Neuronal stem cell (in vitro differentiated cells): ENCODE results near the gene PLEKHJ1.

Experiments
- DNase-seq: peaks from one replicate; pipeline ENCODE4 v3.0.0-alpha.2; 2013; ENCODE audit warnings: low spot score
- H2AFZ ChIP-seq: one replicate; pipeline ENCODE4 v1.6.1; 2013; ENCODE audit warnings: mild to moderate bottlenecking, low read length, inconsistent platforms
- H2AK5ac ChIP-seq: 2 replicates; pipeline ENCODE4 v1.6.1; 2013; ENCODE audit warnings: low read depth, mild to moderate bottlenecking, inconsistent platforms, low read length, moderate library complexity, mixed read lengths
- H2BK120ac ChIP-seq: 2 replicates; pipeline ENCODE4 v1.6.1; 2013; ENCODE audit warnings: low read depth, mild to moderate bottlenecking, inconsistent platforms, low read length, moderate library complexity, mixed read lengths
- H2BK12ac ChIP-seq: one replicate; pipeline ENCODE4 v1.6.1; 2013; ENCODE audit warnings: low read length, inconsistent platforms
- H2BK15ac ChIP-seq: 2 replicates; pipeline ENCODE4 v1.6.1; 2013; ENCODE audit warnings: mild to moderate bottlenecking, low read length, inconsistent platforms, mixed read lengths
- H2BK5ac ChIP-seq: one replicate; pipeline ENCODE4 v1.6.1; 2013; ENCODE audit warnings: inconsistent platforms, mild to moderate bottlenecking, low read length, moderate library complexity
- H3K14ac ChIP-seq: one replicate; pipeline ENCODE4 v1.6.1; 2013; ENCODE audit warnings: low read length, inconsistent platforms
- H3K18ac ChIP-seq: 2 replicates; pipeline ENCODE4 v1.6.1; 2013; ENCODE audit warnings: low read length, inconsistent platforms
- H3K23ac ChIP-seq: 2 replicates; pipeline ENCODE4 v1.6.1; 2013; ENCODE audit warnings: low read depth, mild to moderate bottlenecking, mixed read lengths, low read length, inconsistent platforms; ENCODE audit not compliant: poor library complexity
- H3K27ac ChIP-seq: replicated peaks from 3 replicates; pipeline ENCODE4 v1.5.1; 2013; ENCODE audit warnings: low read length, inconsistent platforms
- H3K27me3 ChIP-seq, 3 experiments: 2 replicates each; pipeline ENCODE4 v1.6.1; 2013; ENCODE audit warnings: low read length in 3 of 3, mild to moderate bottlenecking in 2 of 3, inconsistent platforms in 1 of 3, low read depth in 1 of 3, mixed read lengths in 1 of 3, moderate library complexity in 1 of 3; ENCODE audit not compliant: control insufficient read depth in 3 of 3, insufficient read depth in 3 of 3
- H3K36me3 ChIP-seq, 2 donors: replicated peaks in 1 of 2; 2 replicates each; pipeline ENCODE4 v1.6.1; 2013; ENCODE audit warnings: low read length in 2 of 2; ENCODE audit not compliant: control insufficient read depth in 2 of 2, insufficient read depth in 2 of 2
- H3K4ac ChIP-seq: 2 replicates; pipeline ENCODE4 v1.6.1; 2013; ENCODE audit warnings: inconsistent platforms, mild to moderate bottlenecking, low read length, moderate library complexity
- H3K4me1 ChIP-seq, 2 donors: 1 replicate in 1 of 2; 2 replicates in 1 of 2; pipeline ENCODE4 v1.6.1; 2013; ENCODE audit warnings: low read length in 2 of 2, low read depth in 1 of 2; ENCODE audit not compliant: control insufficient read depth in 2 of 2, insufficient read depth in 1 of 2
- H3K4me2 ChIP-seq: one replicate; pipeline ENCODE4 v1.6.1; 2013; ENCODE audit warnings: mild to moderate bottlenecking, low read length, inconsistent platforms; ENCODE audit not compliant: insufficient read depth, poor library complexity, severe bottlenecking
- H3K4me3 ChIP-seq, 2 donors: 2 replicates each; pipeline ENCODE4 v1.5.1; 2013; ENCODE audit warnings: low read length in 2 of 2, mild to moderate bottlenecking in 2 of 2, inconsistent platforms in 1 of 2, moderate library complexity in 1 of 2
- H3K79me1 ChIP-seq: one replicate; pipeline ENCODE4 v1.6.1; 2013; ENCODE audit warnings: low read depth, mild to moderate bottlenecking, inconsistent platforms, low read length, moderate library complexity
- H3K9ac ChIP-seq: one replicate; pipeline ENCODE4 v1.6.1; 2013; ENCODE audit warnings: mild to moderate bottlenecking, low read depth, low read length, inconsistent platforms; ENCODE audit not compliant: poor library complexity
- H3K9me3 ChIP-seq, 2 donors: replicated peaks in 1 of 2; 2 replicates each; pipeline versions ENCODE3 to v1.6.1; 2013; ENCODE audit warnings: low read length in 2 of 2, mild to moderate bottlenecking in 2 of 2, inconsistent platforms in 1 of 2, low read depth in 1 of 2, mixed read lengths in 1 of 2, moderate library complexity in 1 of 2; ENCODE audit not compliant: control insufficient read depth in 2 of 2, insufficient read depth in 1 of 2
- H4K8ac ChIP-seq: one replicate; pipeline ENCODE4 v1.6.1; 2013; ENCODE audit warnings: low read depth, mild to moderate bottlenecking, inconsistent platforms, low read length, moderate library complexity
- H4K91ac ChIP-seq: one replicate; pipeline ENCODE4 v1.6.1; 2013; ENCODE audit warnings: low read length, low read depth, mild to moderate bottlenecking, inconsistent platforms; ENCODE audit not compliant: poor library complexity
- WGBS, 2 donors: extraction: QIAGEN DNeasy Blood & Tissue Kit; methylation state at CpG; one replicate each; pipeline ENCODE4 v1.1.7; 2013; ENCODE audit warnings: missing lambda C conversion rate in 2 of 2, mixed read lengths in 1 of 2; ENCODE audit not compliant: insufficient read length in 2 of 2, insufficient replicate concordance in 1 of 2; ENCODE audit errors: extremely low coverage in 2 of 2; 5-methylcytosine and 5-hydroxymethylcytosine counted together

PLEKHJ1 gene

GRCh38 chr19:2244125-2244411 lies 7.9 kb upstream of the PLEKHJ1 start:
- H4K8ac ChIP-seq: no peak overlapping the region
- DNase-seq: no peak
- H3K27ac ChIP-seq: no peak overlapping the region
- no peak overlapping the region for H3K4me2 ChIP-seq
- H3K4me1 ChIP-seq: peaks cover 12 to 16% of the 10 kb centered on the region in 2 donors
- no peak overlapping the region for H2BK12ac ChIP-seq
- no peak overlapping the region for H3K4me3 ChIP-seq
- H3K79me1 ChIP-seq: peaks cover 39% of the 10 kb centered on the region
- no peak overlapping the region for H4K91ac ChIP-seq
- no peak overlapping the region for H2BK15ac ChIP-seq
- H3K36me3 ChIP-seq: peaks cover 44 to 88% of the 10 kb centered on the region in 2 donors
- no CpG with 5 or more reads among the region's 12 CpGs for WGBS, 2 donors
- no peak overlapping the region for H2AK5ac ChIP-seq
- no peak overlapping the region for H3K18ac ChIP-seq
- H2BK120ac ChIP-seq: no peak overlapping the region
- peak overlapping the region; percentile 21 for H3K14ac ChIP-seq
- H2AFZ ChIP-seq: no peak overlapping the region
- no peaks in the 10 kb centered on the region for H3K9me3 ChIP-seq
- H3K4ac ChIP-seq: no peak overlapping the region
- H3K23ac ChIP-seq: peak overlapping the region; percentile 85
- no peak overlapping the region for H3K9ac ChIP-seq
- H3K27me3 ChIP-seq: no peaks in the 10 kb centered on the region
- H2BK5ac ChIP-seq: no peak overlapping the region

DNA sequence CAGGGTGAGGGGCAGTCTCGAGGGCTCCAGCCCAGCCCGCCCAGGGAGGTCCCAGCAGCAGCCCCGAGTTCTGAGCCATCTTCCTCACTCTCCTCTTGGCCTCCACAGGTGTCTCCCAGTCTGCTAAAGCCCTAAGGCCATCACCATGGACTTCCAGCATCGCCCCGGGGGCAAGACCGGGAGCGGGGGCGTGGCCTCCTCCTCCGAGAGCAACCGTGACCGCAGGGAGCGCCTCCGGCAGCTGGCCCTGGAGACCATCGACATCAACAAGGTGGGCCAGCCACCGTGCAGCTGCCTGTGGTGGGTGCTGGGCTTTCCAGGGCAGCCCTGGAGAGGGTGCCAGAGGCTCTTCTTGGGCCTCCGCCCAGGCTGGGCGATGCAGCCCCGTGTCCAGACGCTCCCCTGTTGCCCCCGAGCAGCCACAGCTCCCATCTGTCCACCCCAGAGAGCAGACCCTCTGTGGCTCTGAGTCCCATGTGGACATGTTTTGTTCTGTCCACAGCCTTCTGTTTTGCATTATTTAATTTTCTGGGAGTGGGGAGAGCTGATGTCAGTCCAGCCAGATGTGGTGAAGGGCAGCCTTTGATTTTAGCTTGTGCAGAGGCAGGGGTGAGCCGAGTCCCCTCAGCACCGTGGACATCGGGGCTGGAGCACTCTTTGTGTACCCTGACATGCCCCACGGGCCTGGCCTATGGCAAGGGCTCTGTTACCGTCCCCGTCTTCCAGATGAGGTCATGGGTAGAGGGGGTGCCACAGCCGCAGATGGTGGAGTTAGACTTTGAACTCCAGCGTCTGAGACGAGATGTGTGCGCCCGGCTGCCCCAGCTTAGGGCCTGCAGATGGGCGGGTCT lies 7.4 kb upstream of the PLEKHJ1 start:
- Histone ChIP-seq H3K9me3 (no peaks in the 10 kb centered on the region), H3K18ac (no peak overlapping the region), H2BK12ac (no peak overlapping the region), H2BK15ac (no peak overlapping the region), H4K8ac (no peak overlapping the region), H4K91ac (no peak overlapping the region), H3K79me1 (peaks cover 39% of the 10 kb centered on the region), H3K4ac (no peak overlapping the region), H3K14ac (peak overlapping the region; percentile 21), H2BK120ac (no peak overlapping the region), H3K36me3 (peaks cover 44 to 87% of the 10 kb centered on the region in 2 donors), H2AK5ac (no peak overlapping the region), H3K4me3 (no peak overlapping the region), H3K27ac (no peak overlapping the region), H3K4me1 (peaks cover 14 to 19% of the 10 kb centered on the region in 2 donors), H2AFZ (no peak overlapping the region), H3K4me2 (no peak overlapping the region), H3K27me3 (no peaks in the 10 kb centered on the region), H3K9ac (no peak overlapping the region), H2BK5ac (no peak overlapping the region), H3K23ac (peak overlapping the region; percentile 85)
- DNase-seq: no peak
- no CpG with 5 or more reads among the region's 32 CpGs for WGBS, 2 donors

DNA sequence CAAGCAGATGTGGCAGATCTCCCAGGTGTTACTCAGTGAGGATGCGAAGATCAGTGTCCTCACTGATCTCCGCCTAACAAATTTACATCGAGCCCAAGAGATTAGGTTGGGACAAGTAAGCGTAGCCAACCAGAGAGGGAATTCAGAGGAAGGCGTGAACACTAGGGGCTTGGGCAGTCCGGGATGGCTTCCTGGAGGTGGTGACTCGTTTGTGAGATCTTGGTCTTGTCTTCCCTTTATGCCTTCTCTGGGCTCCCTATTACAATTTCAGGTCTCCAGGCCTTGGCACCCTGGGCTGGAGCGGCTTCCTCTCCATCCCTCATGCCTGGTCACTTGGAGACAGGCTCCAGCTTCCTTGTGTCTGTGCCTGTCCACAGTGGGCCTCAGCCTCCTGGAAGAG lies 6.7 kb upstream of the PLEKHJ1 start:
- no peaks in the 10 kb centered on the region for H3K27me3 ChIP-seq
- H2BK15ac ChIP-seq: no peak overlapping the region
- no peak overlapping the region for H3K9ac ChIP-seq
- no peak overlapping the region for H3K4me2 ChIP-seq
- no CpG with 5 or more reads among the region's 8 CpGs for WGBS, 2 donors
- no peak overlapping the region for H2BK5ac ChIP-seq
- peaks cover 45 to 91% of the 10 kb centered on the region in 2 donors for H3K36me3 ChIP-seq
- H3K4me1 ChIP-seq: peaks cover 18 to 26% of the 10 kb centered on the region in 2 donors
- no peak for DNase-seq
- no peaks in the 10 kb centered on the region for H3K9me3 ChIP-seq
- no peak overlapping the region for H3K14ac ChIP-seq
- peaks cover 40% of the 10 kb centered on the region for H3K79me1 ChIP-seq
- H2AK5ac ChIP-seq: no peak overlapping the region
- no peak overlapping the region for H3K23ac ChIP-seq
- H2AFZ ChIP-seq: no peak overlapping the region
- H3K4ac ChIP-seq: no peak overlapping the region
- no peak overlapping the region for H4K91ac ChIP-seq
- no peak overlapping the region for H4K8ac ChIP-seq
- no peak overlapping the region for H3K27ac ChIP-seq
- no peak overlapping the region for H2BK120ac ChIP-seq
- no peak overlapping the region for H3K18ac ChIP-seq
- H2BK12ac ChIP-seq: no peak overlapping the region
- no peak overlapping the region for H3K4me3 ChIP-seq

DNA sequence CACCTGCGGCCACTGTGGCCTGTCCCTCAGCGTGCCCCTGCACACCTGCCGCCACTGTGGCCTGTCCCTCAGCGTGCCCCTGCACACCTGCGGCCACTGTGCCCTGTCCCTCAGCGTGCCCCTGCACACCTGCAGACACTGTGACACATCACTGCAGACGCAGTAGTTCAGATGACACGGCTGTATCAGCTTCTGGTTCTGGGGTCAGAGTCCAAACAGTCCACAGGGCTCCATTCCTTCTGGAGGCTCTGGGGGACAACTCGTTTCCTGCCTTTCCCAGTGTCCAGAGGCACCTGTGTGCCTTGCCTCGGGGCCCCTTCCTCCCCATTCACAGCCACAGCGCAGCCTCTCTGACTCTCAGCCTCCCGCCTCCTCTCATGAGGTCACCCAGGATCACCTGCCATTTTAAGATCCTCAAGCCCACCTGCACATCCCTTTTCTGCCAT lies 6.0 kb upstream of the PLEKHJ1 start:
- no peak overlapping the region for H3K14ac ChIP-seq
- H3K18ac ChIP-seq: no peak overlapping the region
- no peak overlapping the region for H2BK12ac ChIP-seq
- no peak overlapping the region for H2BK5ac ChIP-seq
- WGBS, 2 donors: no CpG with 5 or more reads among the region's 12 CpGs
- peaks cover 43 to 89% of the 10 kb centered on the region in 2 donors for H3K36me3 ChIP-seq
- H3K4me2 ChIP-seq: no peak overlapping the region
- H2BK15ac ChIP-seq: no peak overlapping the region
- H4K8ac ChIP-seq: no peak overlapping the region
- H2AK5ac ChIP-seq: no peak overlapping the region
- H3K4ac ChIP-seq: no peak overlapping the region
- peaks cover 23 to 30% of the 10 kb centered on the region in 2 donors for H3K4me1 ChIP-seq
- no peak overlapping the region for H2AFZ ChIP-seq
- H3K23ac ChIP-seq: peak overlapping the region; percentile 69
- no peak overlapping the region for H3K4me3 ChIP-seq
- H3K27me3 ChIP-seq: no peaks in the 10 kb centered on the region
- H3K9me3 ChIP-seq: no peaks in the 10 kb centered on the region
- H3K27ac ChIP-seq: no peak overlapping the region
- no peak for DNase-seq
- H2BK120ac ChIP-seq: no peak overlapping the region
- H4K91ac ChIP-seq: no peak overlapping the region
- H3K79me1 ChIP-seq: peaks cover 44% of the 10 kb centered on the region
- peak overlapping the region; percentile 88 for H3K9ac ChIP-seq
